Osteocyte (in vitro differentiated cells): ENCODE results near the gene METAP1D. TPM values are rescaled to one million over a fixed set of nuclear protein-coding genes. Genes with fewer than 3 reads are reported as not detected.

ENCODE experiments used
- DNase-seq: peaks from one replicate; pipeline ENCODE4 v3.0.0; 2021; ENCODE audit warnings: mixed read lengths; ENCODE audit not compliant: unreplicated experiment; ENCODE audit errors: extremely low spot score
- H3K27ac Mint-ChIP-seq: one replicate; pipeline ENCODE4 v1.8.0; 2021; ENCODE audit warnings: mild to moderate bottlenecking, mixed read lengths; ENCODE audit not compliant: unreplicated experiment
- H3K27me3 Mint-ChIP-seq: one replicate; pipeline ENCODE4 v1.8.0; 2021; ENCODE audit warnings: mixed read lengths; ENCODE audit not compliant: unreplicated experiment
- H3K36me3 Mint-ChIP-seq: one replicate; pipeline ENCODE4 v1.8.0; 2021; ENCODE audit warnings: mixed read lengths; ENCODE audit not compliant: unreplicated experiment
- H3K4me1 Mint-ChIP-seq: one replicate; pipeline ENCODE4 v1.8.0; 2021; ENCODE audit warnings: mixed read lengths; ENCODE audit not compliant: unreplicated experiment
- H3K4me3 Mint-ChIP-seq: one replicate; pipeline ENCODE4 v1.8.0; 2021; ENCODE audit warnings: mild to moderate bottlenecking, moderate library complexity, mixed read lengths; ENCODE audit not compliant: unreplicated experiment
- H3K9me3 Mint-ChIP-seq: one replicate; pipeline ENCODE4 v1.8.0; 2021; ENCODE audit warnings: mixed read lengths; ENCODE audit not compliant: unreplicated experiment
- CTCF ChIP-seq: fragments of 200-600 bp; sonication (generic); IDR thresholded peaks from 2 replicates; pipeline ENCODE4 v1.5.0; 2021; ENCODE audit warnings: antibody characterized with exemption, mild to moderate bottlenecking, moderate library complexity
- total RNA-seq: library from RNA; stranded (reverse); gene quantifications from 2 replicates; pipeline ENCODE4 v1.2.1, GENCODE V29; 2021

The METAP1D gene
- total RNA-seq, 1 donor from 2014 or later = 8.5 TPM

GRCh38 chr2:171958475-171958874, 41.3 kb upstream of the METAP1D start:
- Mint-ChIP-seq H3K4me3 (no peak overlapping the region), H3K27ac (peak overlapping the region; percentile 38), H3K4me1 (peaks cover 30% of the 10 kb centered on the region), H3K27me3 (no peaks in the 10 kb centered on the region), H3K36me3 (peaks cover 10% of the 10 kb centered on the region), H3K9me3 (no peaks in the 10 kb centered on the region)
- TF ChIP-seq CTCF = no peak
- DNase-seq = no peak

- peaks cover 4% of the 10 kb centered on the region for H3K36me3 Mint-ChIP-seq
- no peaks in the 10 kb centered on the region for H3K27me3 Mint-ChIP-seq
- H3K9me3 Mint-ChIP-seq = no peaks in the 10 kb centered on the region
- no peak overlapping the region for H3K4me3 Mint-ChIP-seq
- H3K27ac Mint-ChIP-seq = no peak overlapping the region
- no peak for TF ChIP-seq CTCF
- H3K4me1 Mint-ChIP-seq = peaks cover 24% of the 10 kb centered on the region
- DNase-seq = no peak
Measured at GRCh38 chr2:171959998-171960397, 39.8 kb upstream of the METAP1D start.

- H3K9me3 Mint-ChIP-seq = no peaks in the 10 kb centered on the region
- H3K4me1 Mint-ChIP-seq = peaks cover 23% of the 10 kb centered on the region
- no peak for DNase-seq
- H3K36me3 Mint-ChIP-seq = peaks cover 3% of the 10 kb centered on the region
- no peaks in the 10 kb centered on the region for H3K27me3 Mint-ChIP-seq
- TF ChIP-seq CTCF = no peak
- no peak overlapping the region for H3K4me3 Mint-ChIP-seq
- H3K27ac Mint-ChIP-seq = no peak overlapping the region
Measured at GRCh38 chr2:171960570-171960969, 39.2 kb upstream of the METAP1D start.

- no peak for DNase-seq
- Mint-ChIP-seq H3K27me3 (no peaks in the 10 kb centered on the region), H3K4me1 (peaks cover 20% of the 10 kb centered on the region), H3K9me3 (no peaks in the 10 kb centered on the region), H3K36me3 (peaks cover 8% of the 10 kb centered on the region), H3K27ac (no peak overlapping the region), H3K4me3 (no peak overlapping the region)
- no peak for TF ChIP-seq CTCF
Measured at GRCh38 chr2:171963198-171963597, 36.6 kb upstream of the METAP1D start.

GRCh38 chr2:171964308-171964707, 35.4 kb upstream of the METAP1D start:
- peaks cover 15% of the 10 kb centered on the region for H3K4me1 Mint-ChIP-seq
- DNase-seq = no peak
- H3K4me3 Mint-ChIP-seq = no peak overlapping the region
- H3K27ac Mint-ChIP-seq = no peak overlapping the region
- no peaks in the 10 kb centered on the region for H3K9me3 Mint-ChIP-seq
- peaks cover 6% of the 10 kb centered on the region for H3K36me3 Mint-ChIP-seq
- TF ChIP-seq CTCF = no peak
- no peaks in the 10 kb centered on the region for H3K27me3 Mint-ChIP-seq
